Measurements from ENCODE around the gene ARHGAP28. TPM values are rescaled to one million over a fixed set of nuclear protein-coding genes. Genes with fewer than 3 reads are reported as not detected.
A peak's percentile ranks its signal among the peaks of the same experiment; 100 is the strongest.

ARHGAP28 gene
- total RNA-seq, 1 donor from 2014 or later: 161 TPM

- DNase-seq (ENCODE audit: low spot score in 2 of 2, unreplicated experiment in 2 of 2): no peak
- TF ChIP-seq, protein P1, sequence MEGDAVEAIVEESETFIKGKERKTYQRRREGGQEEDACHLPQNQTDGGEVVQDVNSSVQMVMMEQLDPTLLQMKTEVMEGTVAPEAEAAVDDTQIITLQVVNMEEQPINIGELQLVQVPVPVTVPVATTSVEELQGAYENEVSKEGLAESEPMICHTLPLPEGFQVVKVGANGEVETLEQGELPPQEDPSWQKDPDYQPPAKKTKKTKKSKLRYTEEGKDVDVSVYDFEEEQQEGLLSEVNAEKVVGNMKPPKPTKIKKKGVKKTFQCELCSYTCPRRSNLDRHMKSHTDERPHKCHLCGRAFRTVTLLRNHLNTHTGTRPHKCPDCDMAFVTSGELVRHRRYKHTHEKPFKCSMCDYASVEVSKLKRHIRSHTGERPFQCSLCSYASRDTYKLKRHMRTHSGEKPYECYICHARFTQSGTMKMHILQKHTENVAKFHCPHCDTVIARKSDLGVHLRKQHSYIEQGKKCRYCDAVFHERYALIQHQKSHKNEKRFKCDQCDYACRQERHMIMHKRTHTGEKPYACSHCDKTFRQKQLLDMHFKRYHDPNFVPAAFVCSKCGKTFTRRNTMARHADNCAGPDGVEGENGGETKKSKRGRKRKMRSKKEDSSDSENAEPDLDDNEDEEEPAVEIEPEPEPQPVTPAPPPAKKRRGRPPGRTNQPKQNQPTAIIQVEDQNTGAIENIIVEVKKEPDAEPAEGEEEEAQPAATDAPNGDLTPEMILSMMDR (IDR thresholded peaks at IDR 0.05; ENCODE audit: unreplicated experiment): no peak
- peaks cover 43% of the 10 kb centered on the region for H3K36me3 Mint-ChIP-seq
Measured at GRCh38 chr18:6871566-6871965, 142.1 kb downstream of the ARHGAP28 start.

GRCh38 chr18:6873040-6873751, 143.7 kb downstream of the ARHGAP28 start:
- Mint-ChIP-seq H3K4me3 (no peak overlapping the region), H3K4me1 (peaks cover 21% of the 10 kb centered on the region), H3K27me3 (ENCODE audit: low read depth) (no peaks in the 10 kb centered on the region), H3K36me3 (peaks cover 53% of the 10 kb centered on the region), H3K27ac (peak overlapping the region; percentile 71), H3K9me3 (peaks cover 1% of the 10 kb centered on the region)
- TF ChIP-seq, protein P1 (IDR thresholded peaks at IDR 0.05; ENCODE audit: unreplicated experiment): no peak
- DNase-seq (ENCODE audit: low spot score in 2 of 2, unreplicated experiment in 2 of 2): no peak

More at GRCh38 chr18:6871566-6871965, 142.1 kb downstream of the ARHGAP28 start:
- Mint-ChIP-seq H3K27ac (no peak overlapping the region), H3K27me3 (ENCODE audit: low read depth) (no peaks in the 10 kb centered on the region), H3K9me3 (peaks cover 4% of the 10 kb centered on the region), H3K4me3 (no peak overlapping the region), H3K4me1 (peaks cover 31% of the 10 kb centered on the region)

- no peak for DNase-seq (ENCODE audit: low spot score in 2 of 2, unreplicated experiment in 2 of 2)
- TF ChIP-seq, protein P1 (IDR thresholded peaks at IDR 0.05; ENCODE audit: unreplicated experiment): no peak
- no peaks in the 10 kb centered on the region for H3K9me3 Mint-ChIP-seq
- no peaks in the 10 kb centered on the region for H3K27me3 Mint-ChIP-seq (ENCODE audit: low read depth)
- H3K4me1 Mint-ChIP-seq: peaks cover 30% of the 10 kb centered on the region
- H3K27ac Mint-ChIP-seq: peak overlapping the region; percentile 68
- H3K4me3 Mint-ChIP-seq: no peak overlapping the region
- peaks cover 51% of the 10 kb centered on the region for H3K36me3 Mint-ChIP-seq
Measured at GRCh38 chr18:6874315-6874714, 144.8 kb downstream of the ARHGAP28 start.

- no peak overlapping the region for H3K4me3 Mint-ChIP-seq
- H3K27ac Mint-ChIP-seq: peak overlapping the region; percentile 70
- peaks cover 47% of the 10 kb centered on the region for H3K36me3 Mint-ChIP-seq
- H3K4me1 Mint-ChIP-seq: peaks cover 44% of the 10 kb centered on the region
- DNase-seq (ENCODE audit: low spot score in 2 of 2, unreplicated experiment in 2 of 2): no peak
- no peaks in the 10 kb centered on the region for H3K27me3 Mint-ChIP-seq (ENCODE audit: low read depth)
- no peaks in the 10 kb centered on the region for H3K9me3 Mint-ChIP-seq
- TF ChIP-seq, protein P1 (IDR thresholded peaks at IDR 0.05; ENCODE audit: unreplicated experiment): no peak
Measured at GRCh38 chr18:6875749-6876148, 146.2 kb downstream of the ARHGAP28 start.

- H3K4me3 Mint-ChIP-seq: no peak overlapping the region
- no peak for DNase-seq (ENCODE audit: low spot score in 2 of 2, unreplicated experiment in 2 of 2)
- peaks cover 53% of the 10 kb centered on the region for H3K4me1 Mint-ChIP-seq
- H3K9me3 Mint-ChIP-seq: no peaks in the 10 kb centered on the region
- peaks cover 39% of the 10 kb centered on the region for H3K36me3 Mint-ChIP-seq
- TF ChIP-seq, protein P1 (IDR thresholded peaks at IDR 0.05; ENCODE audit: unreplicated experiment): no peak
- no peaks in the 10 kb centered on the region for H3K27me3 Mint-ChIP-seq (ENCODE audit: low read depth)
- peak overlapping the region; percentile 70 for H3K27ac Mint-ChIP-seq
Measured at GRCh38 chr18:6876641-6877041, 147.1 kb downstream of the ARHGAP28 start.

Measured in mesothelial cell of epicardium (in vitro differentiated cells).